Breast epithelium (tissue), 3 donors: ENCODE measurements around the gene GBP1.

Experiments used
- CTCF ChIP-seq, 3 donors: fragments of 450-650 bp; IDR thresholded peaks; one replicate each; pipeline ENCODE4 v1.5.1; 2016 to 2017; ENCODE audit warnings: antibody characterized with exemption in 3 of 3, mild to moderate bottlenecking in 3 of 3, moderate library complexity in 3 of 3
- POLR2AphosphoS5 ChIP-seq, 3 donors: sonication (generic); formaldehyde crosslinking; IDR thresholded peaks; one replicate each; pipeline ENCODE4 v1.6.1; 2017; ENCODE audit warnings: antibody characterized with exemption in 3 of 3

GRCh38 chr1:89081005-89081404, 16.0 kb upstream of the GBP1 start:
- TF ChIP-seq CTCF (IDR thresholded peaks at IDR 0.05), result no peak
- TF ChIP-seq POLR2AphosphoS5 (IDR thresholded peaks at IDR 0.05), result no peak
